Ishikawa (cell line): ENCODE measurements around the gene LEO1.

Experiments
- EGR1 ChIP-seq: IDR thresholded peaks from 2 replicates; pipeline ENCODE4 v1.6.1; 2012
- TCF12 ChIP-seq: IDR thresholded peaks from 2 replicates; pipeline ENCODE4 v1.6.1; 2012; ENCODE audit warnings: low read depth

DNA sequence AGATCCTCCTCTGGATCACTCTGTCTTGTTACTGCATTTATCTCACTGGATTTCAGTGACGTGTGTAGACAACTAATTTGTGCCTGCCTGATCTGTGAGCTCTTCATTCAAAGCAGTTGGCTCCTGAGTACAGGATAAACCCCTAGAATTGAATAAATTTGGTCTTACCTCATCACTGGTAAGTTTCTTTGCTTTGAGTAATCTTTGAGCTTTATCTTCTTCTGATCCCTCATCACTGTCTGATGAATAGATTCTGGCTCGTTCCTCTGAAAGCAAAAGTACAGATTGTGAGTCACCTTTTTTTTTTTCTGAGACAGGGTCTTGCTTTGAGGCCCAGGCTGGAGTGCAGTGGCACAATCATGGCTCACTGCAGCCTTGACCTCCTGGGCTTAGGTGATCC, 24.5 kb downstream of the LEO1 start:
- TF ChIP-seq EGR1: no peak
- no peak for TF ChIP-seq TCF12
